Thymus (tissue), 11 donors: ENCODE measurements around the gene VPS11. TPM values are rescaled to one million over a fixed set of nuclear protein-coding genes. Genes with fewer than 3 reads are reported as not detected.
"Not testable (repeated sequence)": the region's sequence is repeated elsewhere in the genome, so short reads cannot be mapped to it uniquely, and the experiment has no call there.

ENCODE experiments used
- DNase-seq, 9 donors: peaks; one replicate each; pipeline ENCODE4 v3.0.0-alpha.2; 2013; ENCODE audit warnings: low spot score in 9 of 9, low read depth in 6 of 9, missing footprints in 1 of 9
- H3K27ac ChIP-seq, 2 donors: one replicate each; pipeline ENCODE4 v1.5.1; 2013; ENCODE audit warnings: control low read depth in 1 of 2, low read depth in 1 of 2, low read length in 1 of 2, mild to moderate bottlenecking in 1 of 2, moderate library complexity in 1 of 2
- H3K27me3 ChIP-seq, 2 donors: one replicate each; pipeline ENCODE4 v1.5.1; 2013; ENCODE audit warnings: low read length in 1 of 2; ENCODE audit not compliant: control insufficient read depth in 2 of 2, insufficient read depth in 1 of 2
- H3K36me3 ChIP-seq, 2 donors: one replicate each; pipeline ENCODE4 v1.5.1; 2013; ENCODE audit warnings: low read length in 1 of 2, mild to moderate bottlenecking in 1 of 2, moderate library complexity in 1 of 2; ENCODE audit not compliant: control insufficient read depth in 2 of 2, insufficient read depth in 2 of 2
- H3K4me1 ChIP-seq, 2 donors: one replicate each; pipeline ENCODE4 v1.5.1; 2013; ENCODE audit warnings: low read length in 2 of 2; ENCODE audit not compliant: control insufficient read depth in 2 of 2, insufficient read depth in 2 of 2
- H3K4me3 ChIP-seq, 2 donors: one replicate each; pipeline ENCODE4 v1.5.1; 2013; ENCODE audit warnings: low read length in 2 of 2, control low read depth in 1 of 2, mild to moderate bottlenecking in 1 of 2
- H3K9me3 ChIP-seq, 2 donors: one replicate each; pipeline ENCODE4 v1.5.1; 2013; ENCODE audit warnings: low read length in 1 of 2, mild to moderate bottlenecking in 1 of 2; ENCODE audit not compliant: control insufficient read depth in 2 of 2, insufficient read depth in 1 of 2
- WGBS: extraction: QIAGEN DNeasy Blood & Tissue Kit; methylation state at CpG from one replicate; pipeline ENCODE4 v1.1.7; 2013; 5-methylcytosine and 5-hydroxymethylcytosine counted together
- polyA plus RNA-seq: library from polyadenylated mRNA; stranded (reverse); fragments of 200-250 nt; gene quantifications from one replicate; pipeline ENCODE4 v1.2.3, GENCODE V29; 2013
- total RNA-seq: library from RNA; stranded (reverse); fragments of 120-200 nt; gene quantifications from one replicate; pipeline ENCODE4 v1.2.4, GENCODE V29; 2013
- donor health status: healthy.

Gene VPS11
- total and polyA plus RNA-seq, 2 donors: 29.6 to 51.4 TPM

GRCh38 chr11:119057000-119057769, 10.4 kb upstream of the VPS11 start, which contains the start of gene HYOU1:
Gene HYOU1, minus strand, starts transcription at chr11:119057205. Its CDS starts 1,045 bp downstream, at chr11:119056160.
- Histone ChIP-seq H3K27ac (peak within 1 kb of the TSS; percentile 85 to 92), H3K4me3 (peak within 1 kb of the TSS; percentile 88 to 90), H3K27me3 (no peaks in the 10 kb centered on the region), H3K36me3 (peaks cover 25 to 34% of the 10 kb centered on the region in 2 donors), H3K4me1 (peaks cover 12 to 23% of the 10 kb centered on the region in 2 donors), H3K9me3 (no peaks in the 10 kb centered on the region)
- DNase-seq: peak; percentile 78 to 99 (median 95)
- WGBS: under 1% methylated on average over 79 of the region's 79 CpGs

- not testable (repeated sequence) for H3K27me3 ChIP-seq, H3K4me3 ChIP-seq, DNase-seq, H3K27ac ChIP-seq, H3K9me3 ChIP-seq
- Histone ChIP-seq H3K36me3 (peaks cover 9 to 15% of the 10 kb centered on the region in 2 donors), H3K4me1 (peaks cover 12 to 23% of the 10 kb centered on the region in 2 donors)
- 96% methylated on average over 31 of the region's 35 CpGs for WGBS
Measured at GRCh38 chr11:119059128-119059527, 8.5 kb upstream of the VPS11 start.

- 97% methylated on average over 3 of the region's 3 CpGs for WGBS
- Histone ChIP-seq H3K4me3 (no peak overlapping the region), H3K4me1 (peaks cover 6 to 16% of the 10 kb centered on the region in 2 donors), H3K9me3 (no peaks in the 10 kb centered on the region), H3K36me3 (peaks cover 0 to 4% of the 10 kb centered on the region in 2 donors), H3K27me3 (no peaks in the 10 kb centered on the region), H3K27ac (no peak overlapping the region)
- DNase-seq: no peak
Measured at GRCh38 chr11:119061256-119061655, 6.4 kb upstream of the VPS11 start.

GRCh38 chr11:119062779-119063178, 4.8 kb upstream of the VPS11 start:
- DNase-seq: no peak
- 97% methylated on average over 5 of the region's 5 CpGs for WGBS

GRCh38 chr11:119065369-119065768, 2.2 kb upstream of the VPS11 start:
- H3K9me3 ChIP-seq: no peaks in the 10 kb centered on the region
- no peaks in the 10 kb centered on the region for H3K27me3 ChIP-seq
- H3K4me3 ChIP-seq: no peak overlapping the region
- 78% methylated on average over 4 of the region's 4 CpGs for WGBS
- no peak overlapping the region for H3K27ac ChIP-seq
- DNase-seq: peak in 3 of 9 donors; percentile 27 to 61 (median 44)
- peaks cover 3 to 4% of the 10 kb centered on the region in 2 donors for H3K36me3 ChIP-seq
- H3K4me1 ChIP-seq: peaks cover 13 to 24% of the 10 kb centered on the region in 2 donors

More at GRCh38 chr11:119062779-119063178, 4.8 kb upstream of the VPS11 start:
- H3K4me3 ChIP-seq: no peak overlapping the region
- peaks cover 0 to 4% of the 10 kb centered on the region in 2 donors for H3K36me3 ChIP-seq
- H3K27me3 ChIP-seq: no peaks in the 10 kb centered on the region
- peaks cover 10 to 21% of the 10 kb centered on the region in 2 donors for H3K4me1 ChIP-seq
- H3K27ac ChIP-seq: no peak overlapping the region
- no peaks in the 10 kb centered on the region for H3K9me3 ChIP-seq

GRCh38 chr11:119077839-119078238, 10.2 kb downstream of the VPS11 start:
- WGBS: 99% methylated on average over 11 of the region's 11 CpGs
- no peaks in the 10 kb centered on the region for H3K9me3 ChIP-seq
- H3K4me1 ChIP-seq: no peaks in the 10 kb centered on the region
- no peak overlapping the region for H3K27ac ChIP-seq
- peaks cover 77 to 82% of the 10 kb centered on the region in 2 donors for H3K36me3 ChIP-seq
- H3K4me3 ChIP-seq: no peak overlapping the region
- no peak for DNase-seq
- H3K27me3 ChIP-seq: no peaks in the 10 kb centered on the region

- no peak overlapping the region for H3K27ac ChIP-seq
- H3K36me3 ChIP-seq: peaks cover 67 to 72% of the 10 kb centered on the region in 2 donors
- WGBS: 97% methylated on average over 19 of the region's 19 CpGs
- no peaks in the 10 kb centered on the region for H3K27me3 ChIP-seq
- DNase-seq: no peak
- H3K4me3 ChIP-seq: no peak overlapping the region
- H3K9me3 ChIP-seq: no peaks in the 10 kb centered on the region
- no peaks in the 10 kb centered on the region for H3K4me1 ChIP-seq
Measured at GRCh38 chr11:119078675-119079420, 11.2 kb downstream of the VPS11 start.

GRCh38 chr11:119081682-119082260, 14.2 kb downstream of the VPS11 start:
- peaks cover 8 to 17% of the 10 kb centered on the region in 2 donors for H3K4me1 ChIP-seq
- no peaks in the 10 kb centered on the region for H3K27me3 ChIP-seq
- WGBS: 95% methylated on average over 7 of the region's 7 CpGs
- no peak for DNase-seq
- peaks cover 54 to 55% of the 10 kb centered on the region in 2 donors for H3K36me3 ChIP-seq
- no peaks in the 10 kb centered on the region for H3K9me3 ChIP-seq
- no peak overlapping the region for H3K27ac ChIP-seq
- H3K4me3 ChIP-seq: no peak overlapping the region
